Activated gamma-delta T cell treated with Interleukin-2 at 50 U/mL for 16 hours (primary cell): ENCODE data around the gene SNX11.

ENCODE experiments used
- DNase-seq: peaks from one replicate; pipeline ENCODE4 v3.0.0-alpha.2; 2020

SNX11 gene

DNA sequence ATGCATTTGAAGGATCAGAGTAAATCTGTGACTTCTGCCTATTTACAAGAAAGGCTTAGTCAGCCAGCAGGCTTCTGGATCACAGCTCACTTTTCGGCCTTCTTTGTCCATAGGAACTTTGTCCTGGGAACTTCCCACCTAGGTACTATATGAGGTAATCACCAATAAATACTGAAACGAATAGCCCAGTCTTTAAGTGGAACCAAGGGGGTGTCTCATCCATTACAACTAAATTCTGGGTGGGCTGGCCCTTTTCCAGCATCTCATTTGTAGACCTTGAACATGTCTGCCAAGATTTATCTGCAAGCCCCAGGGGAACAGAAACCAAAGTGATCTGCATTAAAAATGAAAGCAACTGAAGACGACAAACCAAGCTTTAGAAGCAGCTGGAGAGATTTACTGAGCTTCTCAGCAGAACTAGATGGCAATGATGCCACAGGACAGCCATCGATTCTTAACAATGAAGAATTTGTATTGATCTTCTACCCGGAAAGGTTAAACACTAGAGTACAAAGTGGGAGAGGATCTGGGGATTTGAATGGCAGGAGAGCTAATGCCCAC lies 55.5 kb downstream of the SNX11 start:
- DNase-seq, result no peak

GRCh38 chr17:48163809-48164208 lies 56.2 kb downstream of the SNX11 start:
- DNase-seq, result no peak

- DNase-seq, result no peak
Measured at GRCh38 chr17:48169926-48170325, 62.4 kb downstream of the SNX11 start.
